Measurements from ENCODE around the gene LNX1. TPM values are rescaled to one million over a fixed set of nuclear protein-coding genes. Genes with fewer than 3 reads are reported as not detected.

The LNX1 gene
- total RNA-seq, 1 experiment from 2014 or later: 3.3 TPM

- POLR2A ChIA-PET: no interaction called here
- intact Hi-C loops (cut with micrococcal nuclease): no loop called here
Observed at GRCh38 chr4:53595204-53595603, 3.9 kb upstream of the LNX1 start.

More at GRCh38 chr4:53595204-53595603, 3.9 kb upstream of the LNX1 start:
- H3K9me3 ChIP-seq (ENCODE audit: control insufficient read depth in 1 of 2, insufficient read depth in 1 of 2, low read depth in 1 of 2, low read length in 2 of 2): no peaks in the 10 kb centered on the region
- H3K27ac ChIP-seq (ENCODE audit: low read depth, low read length): no peak overlapping the region
- H3K36me3 ChIP-seq (ENCODE audit: control insufficient read depth in 1 of 2, insufficient read depth in 2 of 2, low read length in 2 of 2): no peaks in the 10 kb centered on the region
- DNase-seq (ENCODE audit: low read depth, low spot score) (no peak), ATAC-seq (no peak)
- no peak overlapping the region for H3K4me2 ChIP-seq (ENCODE audit: low read length)
- H3K4me3 ChIP-seq (replicated peaks in 1 of 2; ENCODE audit: low read depth in 1 of 2, low read length in 2 of 2): no peak overlapping the region
- H2AFZ ChIP-seq (ENCODE audit: low read depth, low read length, poor library complexity, severe bottlenecking): no peak overlapping the region
- BruUV-seq (replicated peaks): no TSS peak
- no peak overlapping the region for H3K9ac ChIP-seq (ENCODE audit: low read length)
- CTCF ChIA-PET: no interaction called here
- no peaks in the 10 kb centered on the region for H3K79me2 ChIP-seq (ENCODE audit: insufficient read depth, low read length)
- no peaks in the 10 kb centered on the region for H3K9me2 ChIP-seq (ENCODE audit: insufficient read depth)
- no peaks in the 10 kb centered on the region for H4K20me1 ChIP-seq (ENCODE audit: insufficient read depth)
- RAD21 ChIA-PET (ENCODE audit: low non-redundant PET in 1 of 2, low total read pairs in 2 of 2, uncharacterized antibody in 2 of 2, unreplicated experiment in 2 of 2): no interaction called here
- H3K27me3 ChIP-seq (ENCODE audit: insufficient read depth, low read length): no peaks in the 10 kb centered on the region
- TF ChIP-seq POLR2A (IDR thresholded peaks at IDR 0.05; ENCODE audit: borderline replicate concordance, extremely low read depth, insufficient read depth, insufficient read length) (no peak), YY1 (IDR thresholded peaks at IDR 0.05; ENCODE audit: extremely low read depth, insufficient replicate concordance, low read depth, low read length) (no peak), JUND (IDR thresholded peaks at IDR 0.05) (no peak), POLR2AphosphoS5 (IDR thresholded peaks at IDR 0.05; ENCODE audit: low read depth, low read length) (no peak), CTCF (IDR thresholded peaks at IDR 0.05 in 2 of 3, conservative IDR thresholded peaks at IDR 0.05 in 1 of 3; ENCODE audit: borderline replicate concordance in 1 of 3, insufficient read depth in 1 of 3, low read depth in 2 of 3, low read length in 2 of 3) (no peak), SIN3A (IDR thresholded peaks at IDR 0.05; ENCODE audit: low read depth) (no peak), ATF3 (IDR thresholded peaks at IDR 0.05) (no peak), EZH2phosphoT487 (IDR thresholded peaks at IDR 0.05; ENCODE audit: borderline replicate concordance) (no peak), EZH2 (IDR thresholded peaks at IDR 0.05) (no peak), CEBPB (IDR thresholded peaks at IDR 0.05; ENCODE audit: low read depth) (no peak), SRF (IDR thresholded peaks at IDR 0.05; ENCODE audit: low read depth) (no peak), RAD21 (IDR thresholded peaks at IDR 0.05; ENCODE audit: low read depth) (no peak)
- H3K4me1 ChIP-seq (ENCODE audit: control insufficient read depth in 1 of 2, insufficient read depth in 2 of 2, low read length in 2 of 2): peaks cover 18 to 30% of the 10 kb centered on the region in 2 experiments

Data from HCT116 (cell line).